HG03520 (cell line): Measurements from ENCODE around the gene CYB561D2.

Source experiments
- ATAC-seq: cut with Tn5 transposase; IDR thresholded peaks from one replicate; pipeline ENCODE4 v1.9.1; 2021; ENCODE audit warnings: mild to moderate bottlenecking, moderate library complexity; ENCODE audit not compliant: unreplicated experiment

The CYB561D2 gene

DNA sequence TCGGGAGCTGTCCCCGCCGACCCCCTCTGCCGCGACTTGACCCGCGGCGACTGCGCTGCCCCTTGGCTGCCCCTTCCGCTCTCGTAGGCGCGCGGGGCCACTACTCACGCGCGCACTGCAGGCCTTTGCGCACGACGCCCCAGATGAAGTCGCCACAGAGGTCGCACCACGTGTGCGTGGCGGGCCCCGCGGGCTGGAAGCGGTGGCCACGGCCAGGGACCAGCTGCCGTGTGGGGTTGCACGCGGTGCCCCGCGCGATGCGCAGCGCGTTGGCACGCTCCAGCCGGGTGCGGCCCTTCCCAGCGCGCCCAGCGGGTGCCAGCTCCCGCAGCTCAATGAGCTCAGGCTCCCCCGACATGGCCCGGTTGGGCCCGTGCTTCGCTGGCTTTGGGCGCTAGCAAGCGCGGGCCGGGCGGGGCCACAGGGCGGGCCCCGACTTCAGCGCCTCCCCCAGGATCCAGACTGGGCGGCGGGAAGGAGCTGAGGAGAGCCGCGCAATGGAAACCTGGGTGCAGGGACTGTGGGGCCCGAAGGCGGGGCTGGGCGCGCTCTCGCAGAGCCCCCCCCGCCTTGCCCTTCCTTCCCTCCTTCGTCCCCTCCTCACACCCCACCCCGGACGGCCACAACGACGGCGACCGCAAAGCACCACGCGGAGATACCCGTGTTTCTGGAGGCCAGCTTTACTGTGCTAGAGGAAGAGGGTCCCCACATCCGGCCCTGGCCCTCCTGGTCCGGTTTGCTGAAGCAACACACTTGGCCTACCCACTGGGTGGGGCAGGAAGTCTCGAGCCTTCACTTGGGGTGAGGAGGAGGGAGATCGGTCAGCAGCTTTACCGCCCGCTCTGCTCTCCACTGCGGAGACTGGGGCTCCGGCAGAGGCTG, 10.0 kb upstream of the CYB561D2 start, which contains the start of gene RASSF1:
Gene RASSF1 (minus strand): TSS at position 389 of the 882 bp plus-strand sequence. CDS start 31 bp downstream, at position 358.
- no peak for ATAC-seq

DNA sequence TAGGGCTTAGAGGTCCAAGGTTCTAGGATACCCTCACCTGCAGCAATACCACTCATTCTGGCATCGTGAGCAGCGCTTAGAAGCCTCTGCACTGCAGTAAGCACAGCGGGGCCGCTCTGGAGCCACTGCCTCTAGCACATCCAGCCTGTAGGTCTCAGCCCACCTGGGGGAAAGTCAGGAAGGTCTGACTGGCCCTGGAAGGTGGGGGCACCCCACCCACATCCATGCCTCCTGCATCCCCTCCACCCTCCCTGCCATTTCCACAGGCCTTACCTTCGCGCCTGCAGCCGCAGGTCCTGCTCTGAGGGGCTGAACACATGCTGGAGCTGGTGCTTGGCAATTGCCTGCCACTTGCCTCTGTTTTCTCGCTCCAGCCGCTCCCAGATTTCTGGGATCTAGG, 9.1 kb upstream of the CYB561D2 start:
- ATAC-seq, result no peak

DNA sequence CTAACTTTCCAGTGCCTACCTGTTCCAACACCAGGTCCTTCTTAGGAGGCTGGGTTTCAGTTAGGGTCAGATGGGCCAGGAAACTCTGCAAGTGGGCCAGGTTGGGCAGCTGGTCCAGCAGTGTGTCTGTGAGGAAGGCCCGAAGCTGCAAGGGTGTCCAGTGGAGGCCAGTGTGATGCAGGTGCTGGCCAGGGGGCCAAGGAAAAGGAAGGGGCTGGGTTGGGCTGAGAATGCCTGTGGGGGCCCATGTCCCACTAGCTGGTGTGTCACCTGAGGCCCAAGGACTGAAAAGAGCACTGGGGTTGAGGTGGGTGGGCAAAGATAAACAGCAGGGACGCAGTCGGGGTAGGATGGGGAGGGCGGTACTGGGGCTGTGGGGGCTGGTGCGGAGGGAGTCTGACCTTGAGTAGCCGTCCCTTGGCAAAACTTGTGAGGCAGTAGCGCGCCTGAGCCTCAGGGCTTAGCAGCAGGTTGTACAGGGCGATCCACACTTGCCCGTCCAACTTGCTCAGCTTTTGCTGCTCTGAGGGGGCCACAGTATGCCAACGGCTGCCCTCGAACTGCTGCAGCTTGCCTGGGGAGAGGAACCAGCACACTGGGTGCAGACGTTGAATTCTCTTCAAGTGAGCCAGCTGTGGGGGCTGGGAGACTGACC, 8.5 kb upstream of the CYB561D2 start:
- no peak for ATAC-seq

DNA sequence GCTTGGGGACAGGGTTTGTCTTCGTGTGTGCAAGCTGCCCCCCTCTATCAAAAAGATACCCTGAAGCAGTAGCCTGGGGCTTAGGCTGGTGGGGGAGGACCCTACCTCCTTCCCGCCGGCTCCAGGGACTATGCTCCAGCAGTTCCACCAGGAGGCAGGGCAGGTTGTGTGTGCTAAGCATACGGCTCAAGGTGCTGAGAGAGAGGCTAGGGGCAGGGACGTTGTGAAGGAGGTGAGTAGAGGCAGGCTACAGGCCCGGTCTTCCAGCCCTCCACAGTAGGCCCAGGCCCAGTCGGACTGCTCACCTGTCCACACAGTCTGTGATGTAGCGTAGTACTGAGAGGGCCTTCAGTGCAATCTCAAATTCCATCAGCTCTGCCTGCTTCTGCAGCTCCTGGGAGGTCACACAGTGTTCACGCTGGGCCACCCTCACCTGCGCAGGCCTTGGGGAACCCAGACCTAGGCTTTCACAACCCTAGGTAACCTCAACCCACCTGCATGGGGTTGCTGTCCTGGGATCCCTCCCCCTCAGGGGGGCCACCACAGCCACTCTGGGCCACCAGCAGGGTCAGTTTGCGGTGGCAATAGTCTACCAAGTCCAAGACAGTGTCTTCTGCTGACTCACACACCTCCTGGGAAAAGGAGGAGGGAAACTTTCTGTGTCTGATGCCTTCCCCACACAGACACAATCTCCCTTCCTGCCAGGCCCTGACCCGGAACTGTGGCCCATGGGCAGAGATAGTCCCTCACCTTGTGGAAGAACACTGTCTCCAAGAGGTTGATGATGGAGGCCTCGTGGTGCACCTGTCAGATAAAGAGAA, 7.6 kb upstream of the CYB561D2 start:
- ATAC-seq, result no peak

DNA sequence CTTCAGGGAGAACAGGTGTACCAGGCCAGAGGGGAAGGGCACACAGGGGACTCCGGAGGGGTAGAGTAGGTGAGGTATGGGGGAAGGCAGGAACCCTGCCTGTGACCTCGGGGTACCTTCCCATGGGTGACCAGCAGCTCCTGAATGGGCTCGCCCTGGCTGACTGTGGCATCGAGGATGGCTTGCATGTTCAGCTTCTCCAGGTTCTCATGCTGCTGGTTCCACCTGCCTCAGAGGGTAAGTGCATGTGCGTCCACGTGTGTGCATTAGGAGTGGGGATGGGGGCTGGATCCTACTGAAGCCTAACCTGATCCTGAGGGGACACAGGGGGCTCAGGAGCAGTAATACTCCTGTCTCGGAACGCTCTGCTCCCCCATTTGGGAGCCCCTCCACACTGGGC, 5.7 kb upstream of the CYB561D2 start:
- ATAC-seq, result no peak

DNA sequence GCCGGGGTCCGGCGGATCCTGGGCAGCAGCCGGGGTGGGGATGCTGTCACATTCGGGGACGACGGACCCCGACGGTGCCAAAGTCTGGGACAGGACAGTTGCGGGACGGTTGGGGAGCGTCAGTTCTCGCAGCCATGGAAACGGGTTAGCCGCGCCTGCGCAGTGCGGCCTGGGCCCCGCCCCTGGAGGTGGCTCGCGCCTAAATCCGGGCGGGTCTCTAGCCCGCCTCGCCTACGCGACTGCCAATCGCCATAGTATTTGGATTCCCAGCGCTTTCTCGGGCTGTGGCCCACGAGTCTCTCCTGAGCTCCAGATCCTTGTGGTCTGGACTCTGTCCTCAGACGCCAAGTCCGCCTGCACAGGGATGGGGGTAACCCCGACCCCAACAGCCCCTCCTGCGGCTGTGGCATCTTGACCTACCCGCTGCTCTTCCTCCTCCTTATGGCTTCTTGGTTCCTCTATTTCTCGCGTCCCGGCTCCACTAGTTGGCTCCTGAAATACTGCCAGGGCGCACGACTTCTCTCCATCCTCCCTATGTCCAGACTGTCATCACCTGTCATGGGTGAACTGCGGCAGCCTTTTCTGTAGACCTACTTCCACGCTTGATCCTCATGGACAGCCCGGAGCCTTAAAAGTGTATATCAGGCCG, 5.0 kb upstream of the CYB561D2 start, which contains the start of gene ZMYND10:
Gene ZMYND10 (minus strand): TSS at position 147 of the 649 bp plus-strand sequence. CDS start 153 bp downstream, outside the sequence.
- no peak for ATAC-seq

DNA sequence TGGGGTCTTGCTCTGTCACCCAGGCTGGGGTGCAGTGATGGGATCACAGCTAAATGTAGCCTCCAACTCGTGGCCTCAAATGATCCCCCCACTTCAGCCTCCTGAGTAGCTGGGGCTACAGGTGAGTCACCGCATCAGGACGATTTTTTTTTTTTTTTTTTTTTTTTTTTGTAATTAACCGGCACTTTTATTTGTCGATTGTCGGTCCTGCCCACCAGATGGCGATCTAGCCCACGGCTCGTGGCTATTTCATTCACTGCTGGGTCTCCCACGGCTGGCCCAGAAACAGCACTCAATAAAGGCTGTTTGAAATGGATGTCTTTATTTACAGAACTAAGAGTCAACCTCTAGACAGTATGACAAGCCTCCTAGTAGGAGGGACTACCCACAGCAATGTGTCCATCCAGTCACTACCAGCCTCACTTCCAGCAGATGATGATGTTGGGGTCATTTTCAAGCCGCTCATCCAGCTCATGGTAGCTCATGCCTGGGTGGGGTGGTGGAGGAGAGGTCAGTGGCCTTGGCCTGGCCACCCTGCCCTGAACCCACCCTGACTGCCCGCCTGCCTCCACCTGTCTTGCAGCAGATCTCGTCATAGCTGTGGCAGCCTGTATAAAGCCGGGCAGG, 3.4 kb upstream of the CYB561D2 start:
- no peak for ATAC-seq

DNA sequence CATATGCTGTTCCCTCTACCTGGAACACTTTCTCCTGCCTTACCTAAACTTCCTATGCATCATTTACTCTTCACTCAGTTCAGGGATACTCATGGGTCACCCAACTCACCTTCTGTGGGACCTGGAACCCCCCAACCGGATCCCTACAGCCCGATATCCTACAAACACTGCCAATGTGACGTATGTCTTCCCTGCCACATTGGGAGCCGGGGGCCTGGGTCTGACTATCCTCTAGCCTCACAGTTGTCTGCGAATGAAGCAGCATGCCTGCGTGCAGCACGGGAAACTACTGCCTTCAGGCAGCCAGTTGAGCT, 492 bp upstream of the CYB561D2 start:
- no peak for ATAC-seq

DNA sequence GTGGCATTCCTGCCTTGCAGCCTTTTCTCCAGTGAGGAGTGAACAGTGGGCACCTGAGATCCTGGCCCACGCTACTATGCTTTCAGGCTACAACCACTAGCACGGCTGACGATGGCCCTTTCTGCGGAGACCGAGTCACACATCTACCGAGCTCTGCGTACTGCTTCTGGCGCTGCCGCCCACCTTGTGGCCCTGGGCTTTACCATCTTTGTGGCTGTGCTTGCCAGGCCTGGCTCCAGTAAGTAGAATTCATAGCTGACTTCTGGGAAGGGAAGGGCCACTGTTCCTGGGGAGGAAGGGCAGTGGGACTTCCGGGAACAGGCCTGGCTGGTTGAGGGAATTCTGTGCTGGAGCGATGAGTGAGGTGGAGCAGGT, 648 bp downstream of the CYB561D2 start:
- ATAC-seq, result no peak

DNA sequence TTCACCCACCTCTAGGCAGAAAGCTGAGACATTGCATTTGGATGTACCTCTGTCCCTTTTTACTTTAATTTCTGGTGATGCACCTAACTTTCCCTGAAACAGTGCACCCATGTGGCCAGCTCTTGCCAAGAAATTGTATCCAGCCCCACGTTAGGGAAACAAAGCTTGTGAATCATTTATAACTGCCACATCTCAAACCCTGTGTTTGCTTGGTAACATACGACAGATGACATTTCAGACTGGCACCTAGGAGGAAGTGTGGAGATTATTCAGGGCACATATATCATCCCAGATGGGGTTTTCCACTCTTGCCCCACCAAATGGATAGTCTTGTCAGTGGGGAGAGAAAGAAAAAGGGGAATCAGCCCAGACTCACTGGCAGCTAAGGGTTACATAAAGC, 2.1 kb downstream of the CYB561D2 start:
- ATAC-seq, result no peak

DNA sequence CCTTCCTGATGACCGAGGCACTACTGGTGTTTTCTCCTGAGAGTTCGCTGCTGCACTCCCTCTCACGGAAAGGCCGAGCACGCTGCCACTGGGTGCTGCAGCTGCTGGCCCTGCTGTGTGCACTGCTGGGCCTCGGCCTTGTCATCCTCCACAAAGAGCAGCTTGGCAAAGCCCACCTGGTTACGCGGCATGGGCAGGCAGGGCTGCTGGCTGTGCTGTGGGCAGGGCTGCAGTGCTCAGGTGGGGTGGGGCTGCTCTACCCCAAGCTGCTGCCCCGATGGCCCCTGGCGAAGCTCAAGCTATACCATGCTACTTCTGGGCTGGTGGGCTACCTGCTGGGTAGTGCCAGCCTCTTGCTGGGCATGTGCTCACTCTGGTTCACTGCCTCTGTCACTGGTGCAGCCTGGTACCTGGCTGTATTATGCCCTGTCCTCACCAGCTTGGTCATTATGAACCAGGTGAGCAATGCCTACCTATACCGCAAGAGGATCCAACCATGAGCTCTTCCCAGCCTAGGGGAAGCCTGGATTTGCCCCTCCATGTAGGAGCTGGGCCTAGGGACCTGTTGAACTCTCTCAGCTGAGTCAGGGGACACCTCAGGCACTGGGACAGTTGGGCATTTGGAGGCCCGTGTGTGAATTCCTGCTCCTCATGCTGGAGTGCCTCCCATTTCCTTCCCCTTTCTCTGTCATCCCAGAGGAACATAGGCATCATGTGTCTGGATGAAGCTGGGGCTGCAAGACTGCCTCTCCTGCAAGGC, 2.8 kb downstream of the CYB561D2 start:
- no peak for ATAC-seq

DNA sequence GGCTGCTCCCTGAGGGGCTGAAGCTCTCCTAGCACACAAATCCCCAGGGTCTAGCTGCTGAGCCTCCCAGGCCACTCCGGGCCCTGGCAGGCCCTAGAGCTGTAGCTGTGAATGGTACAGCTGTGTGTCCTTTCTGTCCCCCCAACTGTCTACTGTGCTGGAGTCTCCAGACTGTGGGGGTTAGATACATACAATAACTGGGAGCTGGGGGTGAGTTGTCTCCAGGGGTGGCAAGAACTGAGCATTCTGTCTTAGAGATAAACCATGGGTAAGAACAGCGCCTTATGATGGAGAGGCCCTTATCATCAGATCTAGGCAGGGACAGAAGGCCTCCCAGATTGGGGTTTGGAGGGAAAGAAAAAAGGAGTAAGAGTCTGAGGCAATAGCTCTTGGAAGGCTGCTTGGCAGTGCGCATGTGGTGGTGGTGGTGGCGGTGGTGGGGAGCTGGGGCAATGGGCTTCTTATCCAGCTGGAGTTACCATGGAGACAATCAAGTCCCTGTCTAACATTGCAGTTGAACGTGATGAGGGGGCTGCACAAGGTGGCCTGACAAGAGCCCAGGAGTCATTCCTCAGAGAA, 3.6 kb downstream of the CYB561D2 start:
- no peak for ATAC-seq

DNA sequence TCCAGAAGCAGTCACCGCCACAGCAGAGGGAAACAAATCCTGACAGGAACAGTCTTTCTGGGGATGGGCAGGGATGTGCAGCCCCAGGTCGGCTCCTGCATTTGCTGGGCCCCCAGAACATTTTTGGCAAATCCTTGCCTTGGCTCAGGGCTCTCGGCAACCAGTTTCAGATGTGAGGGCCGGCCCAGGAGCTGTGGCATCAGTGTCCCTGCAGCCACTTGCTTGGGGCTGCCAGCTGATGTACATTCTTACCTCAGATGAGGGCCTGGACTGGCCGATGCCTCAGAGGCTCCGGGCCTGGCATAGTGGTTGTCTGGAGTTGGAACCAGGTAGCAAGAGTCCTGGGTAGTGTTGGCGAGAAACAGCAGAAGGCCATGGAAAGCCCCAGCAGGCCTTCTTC, 4.2 kb downstream of the CYB561D2 start:
- no peak for ATAC-seq

DNA sequence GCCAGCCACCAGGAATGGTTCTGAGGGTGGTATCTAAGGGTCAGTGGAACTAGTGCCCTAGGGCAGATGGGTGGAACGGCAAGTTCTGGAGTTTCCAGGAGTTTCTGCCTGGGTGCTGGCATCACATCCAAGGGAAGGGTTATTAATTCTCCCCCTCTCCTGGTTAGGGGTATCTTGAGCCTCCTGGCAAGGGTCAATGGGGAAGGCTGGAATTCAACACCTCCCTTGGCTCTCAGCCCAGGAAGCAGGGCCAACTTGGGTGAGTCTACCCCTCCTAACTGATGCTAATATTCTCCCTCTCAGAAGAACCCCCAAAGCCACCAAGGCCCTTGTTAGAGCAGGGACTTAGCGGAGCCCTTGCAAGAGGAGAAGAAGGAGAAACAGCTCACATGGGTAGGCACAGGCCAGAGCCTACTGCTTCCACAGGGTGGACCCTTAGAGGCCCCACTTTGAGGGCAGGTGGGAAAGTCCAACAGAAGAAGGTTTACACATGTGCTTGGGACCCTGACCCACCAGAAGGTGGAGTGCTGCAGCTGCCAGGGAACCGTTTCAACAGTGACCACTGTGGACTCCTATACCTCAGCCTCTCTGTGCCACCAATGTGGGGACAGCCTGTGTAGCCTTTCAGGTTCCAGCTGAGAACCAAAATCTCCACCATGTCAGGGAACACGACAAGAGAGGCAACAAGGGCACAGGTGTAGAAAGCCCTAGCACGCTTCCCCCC, 5.3 kb downstream of the CYB561D2 start:
- ATAC-seq, result no peak

DNA sequence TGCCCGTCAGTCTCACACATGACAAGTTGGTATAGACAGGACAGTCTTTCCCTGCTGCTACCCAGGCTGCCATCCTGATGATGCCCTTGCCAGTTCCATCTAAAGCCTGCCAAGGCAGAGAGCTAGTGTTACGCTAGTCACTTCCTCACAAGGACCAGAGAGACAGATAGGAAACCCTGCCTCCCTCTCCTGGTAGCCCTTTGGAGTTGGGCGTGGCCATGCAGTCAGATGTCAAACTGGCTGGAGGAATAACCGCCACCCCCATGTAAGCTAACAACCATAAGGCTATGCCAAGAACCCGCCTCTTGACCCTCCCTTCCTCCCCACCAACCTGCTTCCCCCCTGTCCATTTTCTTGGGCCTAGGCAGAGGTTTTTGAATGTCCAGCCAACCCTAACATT, 5.9 kb downstream of the CYB561D2 start:
- no peak for ATAC-seq

DNA sequence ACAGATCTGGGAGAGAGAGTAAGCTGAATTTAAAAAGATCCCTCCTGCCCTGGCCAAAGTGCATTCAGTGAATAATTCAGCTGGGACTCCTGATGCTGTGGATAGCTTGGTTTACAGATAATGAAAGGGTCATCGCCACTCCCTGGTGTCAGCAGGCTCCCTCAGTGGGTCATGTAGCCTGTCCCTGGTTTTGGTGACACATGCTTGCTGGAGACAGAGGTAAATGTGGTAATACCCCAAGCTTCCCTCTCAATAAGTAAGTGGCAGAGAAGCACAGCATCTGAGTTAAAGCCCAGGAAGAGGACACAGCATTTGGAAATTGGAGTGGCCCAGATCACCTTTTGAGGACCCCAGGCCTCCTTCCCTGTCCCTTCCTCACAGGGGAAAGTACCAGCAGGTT, 6.8 kb downstream of the CYB561D2 start:
- no peak for ATAC-seq

DNA sequence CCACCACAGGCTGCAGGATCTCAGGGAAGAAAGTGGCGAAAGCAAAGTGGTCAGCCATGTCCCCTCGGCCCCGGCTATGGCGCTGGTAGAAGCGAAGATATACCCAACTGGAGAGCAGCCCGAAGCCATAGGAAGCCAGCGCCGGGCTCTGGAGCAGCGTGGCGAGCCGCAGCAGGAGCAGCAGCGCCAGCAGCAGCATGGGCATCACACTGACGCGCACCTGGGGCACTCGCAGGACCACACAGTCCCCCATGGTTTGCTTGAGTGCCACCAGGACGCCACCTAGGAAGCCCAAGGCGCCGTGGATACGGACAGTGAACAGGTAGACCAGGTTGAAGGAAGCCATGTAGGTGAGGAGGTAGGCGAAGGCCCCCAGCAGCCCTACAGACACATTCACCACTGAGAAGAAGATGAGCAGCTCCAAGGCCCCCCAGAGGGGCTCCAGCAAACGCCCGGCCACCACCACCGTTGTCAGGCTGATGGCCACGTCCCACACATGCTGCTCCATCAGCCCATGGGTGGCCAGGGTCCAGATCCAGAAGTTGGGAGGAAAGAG, 7.8 kb downstream of the CYB561D2 start:
- no peak for ATAC-seq

DNA sequence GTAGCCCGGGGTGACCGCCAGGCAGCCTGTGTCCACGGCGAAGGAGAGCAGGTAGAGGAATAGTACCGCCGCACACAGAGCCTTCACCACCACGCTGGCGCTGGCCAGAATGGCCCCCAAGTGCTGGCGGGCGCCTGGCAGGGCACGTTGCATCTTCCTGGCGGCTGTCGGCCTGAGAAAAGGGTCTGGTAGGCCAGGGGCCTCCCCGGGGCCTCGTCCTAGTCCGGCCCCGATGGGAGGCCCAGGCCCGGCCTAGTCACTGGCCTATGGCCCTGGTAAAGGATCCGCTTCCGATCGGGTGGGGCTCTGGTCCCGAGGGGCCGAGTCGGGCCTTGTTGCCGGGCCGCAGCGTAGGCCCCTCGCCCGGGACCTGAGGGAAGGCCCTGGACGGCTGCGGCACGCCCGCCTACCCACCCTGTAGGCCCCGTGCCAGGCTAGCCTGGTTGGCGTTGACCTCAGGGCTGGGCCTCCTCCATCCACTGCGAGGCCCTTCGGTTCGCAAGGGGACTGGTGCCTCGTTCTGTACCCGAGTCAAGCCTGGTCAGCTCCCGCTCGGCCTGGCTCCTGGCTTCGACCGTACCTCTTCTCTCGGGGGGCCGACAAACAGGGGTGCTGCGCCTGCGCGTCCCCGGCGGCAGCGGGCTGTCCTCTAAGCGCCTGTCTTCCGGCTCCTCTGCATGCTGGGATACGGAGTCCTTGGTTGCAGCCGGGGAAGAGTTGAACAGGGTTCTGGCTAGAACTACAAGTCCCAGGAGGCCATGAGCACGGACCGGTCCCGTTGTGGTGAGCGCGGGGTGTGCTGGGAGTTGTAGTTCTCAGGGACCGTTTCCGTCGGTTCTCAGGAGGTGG, 8.5 kb downstream of the CYB561D2 start, which contains the start of gene TMEM115:
Gene TMEM115 (minus strand): TSS at position 611 of the 849 bp plus-strand sequence. CDS start 458 bp downstream, at position 153.
- peak; percentile 97 for ATAC-seq
